ENCODE measurements around the gene HVCN1.

HVCN1 gene

GRCh38 chr12:110619534-110619953, 69.4 kb downstream of the HVCN1 start:
- no peak for TF ChIP-seq EGR1 (IDR thresholded peaks at IDR 0.05)
- TF ChIP-seq TCF12 (IDR thresholded peaks at IDR 0.05; ENCODE audit: low read depth), result no peak
- no peak for TF ChIP-seq MAX (IDR thresholded peaks at IDR 0.05)
- TF ChIP-seq YY1 (IDR thresholded peaks at IDR 0.05; ENCODE audit: low read depth), result no peak
- no peak for TF ChIP-seq CEBPB (IDR thresholded peaks at IDR 0.05)
- no peak for TF ChIP-seq RAD21 (IDR thresholded peaks at IDR 0.05; ENCODE audit: low read depth)
- TF ChIP-seq REST (IDR thresholded peaks at IDR 0.05; ENCODE audit: low read depth), result no peak

- TF ChIP-seq USF1 (IDR thresholded peaks at IDR 0.05) (no peak), RAD21 (IDR thresholded peaks at IDR 0.05; ENCODE audit: low read depth) (no peak), TCF12 (IDR thresholded peaks at IDR 0.05; ENCODE audit: low read depth) (no peak), CREB1 (IDR thresholded peaks at IDR 0.05; ENCODE audit: low read depth) (no peak), TAF1 (IDR thresholded peaks at IDR 0.05; ENCODE audit: low read depth) (no peak), TEAD4 (IDR thresholded peaks at IDR 0.05) (no peak), ZBTB7A (IDR thresholded peaks at IDR 0.05; ENCODE audit: low read depth) (no peak)
These were observed 72.3 kb downstream of the HVCN1 start for GRCh38 chr12:110616471-110617115.

GRCh38 chr12:110615171-110615570, 73.7 kb downstream of the HVCN1 start:
- TF ChIP-seq CEBPB (IDR thresholded peaks at IDR 0.05) (no peak), ZBTB7A (IDR thresholded peaks at IDR 0.05; ENCODE audit: low read depth) (no peak), RAD21 (IDR thresholded peaks at IDR 0.05; ENCODE audit: low read depth) (no peak), NFIC (IDR thresholded peaks at IDR 0.05) (no peak), YY1 (IDR thresholded peaks at IDR 0.05; ENCODE audit: low read depth) (no peak), TAF1 (IDR thresholded peaks at IDR 0.05; ENCODE audit: low read depth) (no peak), USF1 (IDR thresholded peaks at IDR 0.05) (no peak), TEAD4 (IDR thresholded peaks at IDR 0.05) (no peak), FOXM1 (IDR thresholded peaks at IDR 0.05; ENCODE audit: borderline replicate concordance, low read depth) (no peak), MAX (IDR thresholded peaks at IDR 0.05) (no peak), CREB1 (IDR thresholded peaks at IDR 0.05; ENCODE audit: low read depth) (no peak), TCF12 (IDR thresholded peaks at IDR 0.05; ENCODE audit: low read depth) (no peak), EGR1 (IDR thresholded peaks at IDR 0.05) (no peak)

GRCh38 chr12:110613771-110614684, 74.9 kb downstream of the HVCN1 start, which contains the start of gene TCTN1:
Gene TCTN1 (plus strand): TSS chr12:110614129. CDS start chr12:110614183, 54 bp downstream.
- TF ChIP-seq CEBPB (IDR thresholded peaks at IDR 0.05), result no peak
- no peak for TF ChIP-seq NFIC (IDR thresholded peaks at IDR 0.05)
- no peak for TF ChIP-seq EGR1 (IDR thresholded peaks at IDR 0.05)
- TF ChIP-seq MAX (IDR thresholded peaks at IDR 0.05), result peak; percentile 76
- peak; percentile 17; the same call in 1 of the 2 replicates for TF ChIP-seq TCF12 (IDR thresholded peaks at IDR 0.05; ENCODE audit: low read depth)
- TF ChIP-seq TEAD4 (IDR thresholded peaks at IDR 0.05), result no peak
- TF ChIP-seq USF1 (IDR thresholded peaks at IDR 0.05), result no peak
- TF ChIP-seq RAD21 (IDR thresholded peaks at IDR 0.05; ENCODE audit: low read depth), result no peak
- TF ChIP-seq FOXM1 (IDR thresholded peaks at IDR 0.05; ENCODE audit: borderline replicate concordance, low read depth), result no peak
- TF ChIP-seq TAF1 (IDR thresholded peaks at IDR 0.05; ENCODE audit: low read depth), result peak; percentile 44
- TF ChIP-seq ZBTB7A (IDR thresholded peaks at IDR 0.05; ENCODE audit: low read depth), result no peak
- no peak for TF ChIP-seq EP300 (IDR thresholded peaks at IDR 0.05; ENCODE audit: borderline replicate concordance)

- TF ChIP-seq REST (IDR thresholded peaks at IDR 0.05; ENCODE audit: low read depth) (no peak), USF1 (IDR thresholded peaks at IDR 0.05) (no peak), EGR1 (IDR thresholded peaks at IDR 0.05) (no peak), TCF12 (IDR thresholded peaks at IDR 0.05; ENCODE audit: low read depth) (no peak), FOXM1 (IDR thresholded peaks at IDR 0.05; ENCODE audit: borderline replicate concordance, low read depth) (no peak), CREB1 (IDR thresholded peaks at IDR 0.05; ENCODE audit: low read depth) (no peak), ZBTB7A (IDR thresholded peaks at IDR 0.05; ENCODE audit: low read depth) (no peak), TEAD4 (IDR thresholded peaks at IDR 0.05) (no peak), NFIC (IDR thresholded peaks at IDR 0.05) (no peak), CEBPB (IDR thresholded peaks at IDR 0.05) (no peak)
These were observed 75.7 kb downstream of the HVCN1 start for GRCh38 chr12:110613071-110613770.

Measured in Ishikawa (cell line).